G401.6 (cell line): Measurements from ENCODE around the gene DERL3.
"Not testable (repeated sequence)": the region's sequence is repeated elsewhere in the genome, so short reads cannot be mapped to it uniquely, and the experiment has no call there.

ENCODE experiments used
- FAIRE-seq: peaks from 2 replicates; lab custom pipeline; 2012; peaks lifted over from hg19 to GRCh38; lab: Jason Lieb, UNC

The DERL3 gene

GRCh38 chr22:23838681-23839468 is at the start of gene DERL3:
TSS of gene DERL3 (minus strand) at chr22:23839006. CDS start at chr22:23838987, 19 bp downstream.
- FAIRE-seq: no peak

GRCh38 chr22:23884140-23884539 is 45.3 kb upstream of the DERL3 start:
- FAIRE-seq: no peak

GRCh38 chr22:23883658-23884057 is 44.9 kb upstream of the DERL3 start:
- FAIRE-seq: no peak

GRCh38 chr22:23882370-23882769 is 43.6 kb upstream of the DERL3 start:
- FAIRE-seq: no peak

GRCh38 chr22:23878219-23878618 is 39.4 kb upstream of the DERL3 start:
- FAIRE-seq: no peak

- FAIRE-seq: no peak
Observed at GRCh38 chr22:23877566-23877965, 38.8 kb upstream of the DERL3 start.

- no peak for FAIRE-seq
Observed at GRCh38 chr22:23875801-23876200, 37.0 kb upstream of the DERL3 start.

- no peak for FAIRE-seq
Observed at GRCh38 chr22:23874871-23875270, 36.1 kb upstream of the DERL3 start.

- FAIRE-seq: no peak
Observed at GRCh38 chr22:23868580-23868979, 29.8 kb upstream of the DERL3 start.

GRCh38 chr22:23864499-23865154 is 25.8 kb upstream of the DERL3 start:
- FAIRE-seq: not testable (repeated sequence)

GRCh38 chr22:23862103-23862502 is 23.3 kb upstream of the DERL3 start:
- no peak for FAIRE-seq

GRCh38 chr22:23860187-23860586 is 21.4 kb upstream of the DERL3 start:
- FAIRE-seq: not testable (repeated sequence)

- FAIRE-seq: no peak
Observed at GRCh38 chr22:23859201-23859600, 20.4 kb upstream of the DERL3 start.

- FAIRE-seq: no peak
Observed at GRCh38 chr22:23858484-23858815, 19.6 kb upstream of the DERL3 start.

- no peak for FAIRE-seq
Observed at GRCh38 chr22:23857606-23858483, 19.0 kb upstream of the DERL3 start, which contains the start of gene SLC2A11. TSS of gene SLC2A11 (plus strand) at chr22:23857875. CDS start at chr22:23858000, 125 bp downstream.

GRCh38 chr22:23856721-23857605 is 18.2 kb upstream of the DERL3 start:
- no peak for FAIRE-seq

GRCh38 chr22:23850136-23850611 is 11.4 kb upstream of the DERL3 start:
- FAIRE-seq: no peak

- FAIRE-seq: no peak
Observed at GRCh38 chr22:23849009-23850006, 10.5 kb upstream of the DERL3 start.

GRCh38 chr22:23847991-23848864 is 9.4 kb upstream of the DERL3 start:
- FAIRE-seq: no peak
